Mesothelial cell of epicardium (in vitro differentiated cells): ENCODE data around the gene DND1. TPM values are rescaled to one million over a fixed set of nuclear protein-coding genes. Genes with fewer than 3 reads are reported as not detected.
"Not testable (repeated sequence)": the region's sequence is repeated elsewhere in the genome, so short reads cannot be mapped to it uniquely, and the experiment has no call there.

Experiments used
- DNase-seq, 2 experiments: peaks; one replicate each; pipeline ENCODE4 v3.0.0; 2021; ENCODE audit warnings: low spot score in 2 of 2; ENCODE audit not compliant: unreplicated experiment in 2 of 2
- H3K27ac Mint-ChIP-seq: 2 replicates; pipeline ENCODE4 v1.8.0; 2021; ENCODE audit warnings: mixed read lengths
- H3K27me3 Mint-ChIP-seq: 2 replicates; pipeline ENCODE4 v1.8.0; 2021; ENCODE audit warnings: low read depth, mixed read lengths
- H3K36me3 Mint-ChIP-seq: 2 replicates; pipeline ENCODE4 v1.8.0; 2021; ENCODE audit warnings: mixed read lengths
- H3K4me1 Mint-ChIP-seq: 2 replicates; pipeline ENCODE4 v1.8.0; 2021; ENCODE audit warnings: mixed read lengths
- H3K4me3 Mint-ChIP-seq: 2 replicates; pipeline ENCODE4 v1.8.0; 2021; ENCODE audit warnings: mild to moderate bottlenecking, moderate library complexity, mixed read lengths
- H3K9me3 Mint-ChIP-seq: 2 replicates; pipeline ENCODE4 v1.8.0; 2021; ENCODE audit warnings: mixed read lengths
- CTCF ChIP-seq: fragments of 200-600 bp; sonication (generic); IDR thresholded peaks from one replicate; pipeline ENCODE4 v1.5.0; 2021; ENCODE audit warnings: antibody characterized with exemption; ENCODE audit not compliant: unreplicated experiment
- total RNA-seq: library from RNA; stranded (reverse); gene quantifications from 3 replicates; pipeline ENCODE4 v1.2.1, GENCODE V29; 2021

DND1 gene
- total RNA-seq, 1 donor from 2014 or later, result 3.5 TPM

GRCh38 chr5:140639148-140639981 lies 34.0 kb downstream of the DND1 start, which contains the start of gene TMCO6:
Gene TMCO6, plus strand, starts transcription at chr5:140639451. Its CDS starts 77 bp downstream, at chr5:140639528.
- no peak for TF ChIP-seq CTCF
- Mint-ChIP-seq H3K36me3 (no peaks in the 10 kb centered on the region), H3K27ac (peak within 1 kb of the TSS; percentile 76), H3K27me3 (no peaks in the 10 kb centered on the region), H3K4me3 (peak within 1 kb of the TSS; percentile 74), H3K9me3 (peaks cover 2% of the 10 kb centered on the region), H3K4me1 (peaks cover 15% of the 10 kb centered on the region)
- DNase-seq, result peak; percentile 95 to 97

- H3K4me3 Mint-ChIP-seq, result peak overlapping the region; percentile 74
- not testable (repeated sequence) for H3K9me3 Mint-ChIP-seq, DNase-seq, H3K36me3 Mint-ChIP-seq, H3K27me3 Mint-ChIP-seq
- H3K4me1 Mint-ChIP-seq, result peaks cover 15% of the 10 kb centered on the region
- peak overlapping the region; percentile 63 for H3K27ac Mint-ChIP-seq
These were observed 34.6 kb downstream of the DND1 start for GRCh38 chr5:140638898-140639147.

GRCh38 chr5:140637371-140638100 lies 35.8 kb downstream of the DND1 start:
- Mint-ChIP-seq H3K4me1 (peaks cover 15% of the 10 kb centered on the region), H3K27me3 (no peaks in the 10 kb centered on the region), H3K4me3 (no peak overlapping the region), H3K27ac (peak overlapping the region; percentile 54), H3K36me3 (no peaks in the 10 kb centered on the region), H3K9me3 (peaks cover 2% of the 10 kb centered on the region)
- TF ChIP-seq CTCF, result no peak
- no peak for DNase-seq

GRCh38 chr5:140635291-140636257 lies 37.8 kb downstream of the DND1 start:
- DNase-seq, result no peak
- Mint-ChIP-seq H3K4me1 (peaks cover 15% of the 10 kb centered on the region), H3K36me3 (no peaks in the 10 kb centered on the region), H3K4me3 (no peak overlapping the region), H3K27ac (no peak overlapping the region), H3K9me3 (peaks cover 2% of the 10 kb centered on the region), H3K27me3 (no peaks in the 10 kb centered on the region)
- TF ChIP-seq CTCF, result no peak

- Mint-ChIP-seq H3K4me3 (no peak overlapping the region), H3K27ac (no peak overlapping the region), H3K9me3 (peaks cover 2% of the 10 kb centered on the region), H3K36me3 (no peaks in the 10 kb centered on the region), H3K4me1 (peaks cover 8% of the 10 kb centered on the region), H3K27me3 (no peaks in the 10 kb centered on the region)
- no peak for TF ChIP-seq CTCF
- DNase-seq, result no peak
These were observed 39.3 kb downstream of the DND1 start for GRCh38 chr5:140634103-140634502.
